Pancreas (tissue), 10 donors: ENCODE measurements around the gene LZTR1. TPM values are rescaled to one million over a fixed set of nuclear protein-coding genes. Genes with fewer than 3 reads are reported as not detected.

Experiments
- ATAC-seq, 4 donors: fragments of 200-7000 bp; cut with Tn5 transposase; one replicate each; pipeline versions ENCODE4 v1.8.0 to v1.9.1; 2020; ENCODE audit warnings: mild to moderate bottlenecking in 4 of 4, moderate library complexity in 4 of 4
- DNase-seq, 6 donors: peaks; one replicate each; pipeline ENCODE4 v3.0.0-alpha.2; 2020
- FAIRE-seq: peaks from 2 replicates; lab custom pipeline; 2012; peaks lifted over from hg19 to GRCh38; lab: Jason Lieb, UNC
- H3K27ac ChIP-seq, 4 donors: fragments of 200-600 bp; sonication (generic); 1 replicate in 3 of 4; 2 replicates in 1 of 4; pipeline versions ENCODE4 v1.5.0 to v1.8.0; 2020
- H3K27me3 ChIP-seq, 4 donors: fragments of 200-600 bp; one replicate each; pipeline ENCODE4 v1.8.0; 2021
- H3K36me3 ChIP-seq, 3 donors: fragments of 200-600 bp; sonication (generic) in 1 of 3; one replicate each; pipeline versions ENCODE4 v1.5.0 to v1.8.0; 2020 to 2021
- H3K4me1 ChIP-seq, 3 donors: fragments of 200-600 bp; one replicate each; pipeline ENCODE4 v1.8.0; 2021
- H3K4me3 ChIP-seq, 4 donors: fragments of 200-600 bp; sonication (generic) in 2 of 4; one replicate each; pipeline versions ENCODE4 v1.5.0 to v1.8.0; 2020 to 2021
- H3K9me3 ChIP-seq, 4 donors: fragments of 200-600 bp; one replicate each; pipeline ENCODE4 v1.8.0; 2021
- CTCF ChIP-seq, 4 donors: fragments of 200-600 bp; sonication (generic) in 3 of 4; IDR thresholded peaks; one replicate each; pipeline versions ENCODE4 v1.5.0 to v1.8.0; 2021; ENCODE audit warnings: antibody characterized with exemption in 4 of 4
- WGBS, 2 donors: extraction: QIAGEN DNeasy Blood & Tissue Kit; methylation state at CpG; one replicate each; pipeline ENCODE4 v1.1.7; 2013; 5-methylcytosine and 5-hydroxymethylcytosine counted together
- intact Hi-C, 3 donors: fragments of 100-400 bp; cut with DNase I; formaldehyde crosslinking; loops; one replicate each; pipeline versions ENCODE4 v1.11.1 to v1.14.2; 2022
- polyA plus RNA-seq, 2 donors: library from polyadenylated mRNA; stranded (reverse); fragments of 200-250 nt; gene quantifications; one replicate each; pipeline ENCODE4 v1.2.3, GENCODE V29; 2013
- total RNA-seq, 6 donors: library from RNA; stranded (reverse); fragmentation: NEBNext Ultra II Directional in 4 of 6; extraction: Animal tissue kit (Norgen Biotek cat#: 25700) in 4 of 6; gene quantifications; one replicate each; pipeline versions ENCODE4 v1.2.1 to v1.2.4, GENCODE V29; 2021 to 2023
- donor health status: healthy with polysubstance abuse.
- donor health status: DM: no; HTN: no; CAD: no; lungs with moderate emphysema.
- donor health status: DM: no; HTN: no; CAD: no.
- donor health status: control.
- donor health status: control.
- donor health status: Bipolar disorder and iron deficiency.
- donor health status: DM: yes; HTN: yes; CAD: no.
- donor health status: DM: no; HTN: no; CAD: no.
- donor health status: DM: no; HTN: no; CAD: no.
- donor health status: DM: yes; HTN: yes; CAD: no.

The LZTR1 gene
- total and polyA plus RNA-seq, 8 donors = 15.0 to 56.2 (median 22.5) TPM

GRCh38 chr22:21018314-21018713, 36.2 kb downstream of the LZTR1 start:
- intact Hi-C loops = no loop called here

GRCh38 chr22:21020802-21021429, 38.8 kb downstream of the LZTR1 start:
- 44 to 47% methylated on average over 7 of the region's 7 CpGs for WGBS, 2 donors
- H3K4me3 ChIP-seq = no peak overlapping the region
- no peaks in the 10 kb centered on the region for H3K36me3 ChIP-seq
- no peak for FAIRE-seq
- no peaks in the 10 kb centered on the region for H3K27me3 ChIP-seq
- H3K27ac ChIP-seq = no peak overlapping the region
- H3K9me3 ChIP-seq = no peaks in the 10 kb centered on the region
- TF ChIP-seq CTCF (IDR thresholded peaks at IDR 0.05) = no peak
- intact Hi-C loops = loop anchor here in 1 of 3 donors (10.0 kb wide), 1 partner anchor 54 kb away; no protein-coding TSS in a partner anchor
- ATAC-seq = no peak
- peak in 1 of 6 donors; percentile 1 for DNase-seq
- no peaks in the 10 kb centered on the region for H3K4me1 ChIP-seq

More at GRCh38 chr22:21018314-21018713, 36.2 kb downstream of the LZTR1 start:
- peak in 1 of 6 donors; percentile 24 for DNase-seq
- peaks cover 0 to 8% (median 0%) of the 10 kb centered on the region in 3 donors for H3K4me1 ChIP-seq
- H3K36me3 ChIP-seq = no peaks in the 10 kb centered on the region
- H3K9me3 ChIP-seq = no peaks in the 10 kb centered on the region
- WGBS, 2 donors = 83 to 91% methylated on average over 4 of the region's 4 CpGs
- ATAC-seq = no peak
- no peak overlapping the region for H3K4me3 ChIP-seq
- no peak for FAIRE-seq
- no peaks in the 10 kb centered on the region for H3K27me3 ChIP-seq
- no peak for TF ChIP-seq CTCF (IDR thresholded peaks at IDR 0.05)
- H3K27ac ChIP-seq = no peak overlapping the region

GRCh38 chr22:21022507-21022906, 40.4 kb downstream of the LZTR1 start:
- DNase-seq (peak in 1 of 6 donors; percentile 38), ATAC-seq (no peak), FAIRE-seq (no peak)
- Histone ChIP-seq H3K9me3 (no peaks in the 10 kb centered on the region), H3K36me3 (no peaks in the 10 kb centered on the region), H3K4me3 (no peak overlapping the region), H3K27ac (no peak overlapping the region), H3K27me3 (no peaks in the 10 kb centered on the region), H3K4me1 (no peaks in the 10 kb centered on the region)
- intact Hi-C loops = loop anchor here in 1 of 3 donors (10.0 kb wide), 1 partner anchor 52 kb away; no protein-coding TSS in a partner anchor
- TF ChIP-seq CTCF (IDR thresholded peaks at IDR 0.05) = no peak
- WGBS, 2 donors = 59 to 64% methylated on average over 10 of the region's 10 CpGs

- intact Hi-C loops = loop anchor here in 1 of 3 donors (10.0 kb wide), 1 partner anchor 52 kb away; no protein-coding TSS in a partner anchor
- Histone ChIP-seq H3K9me3 (no peaks in the 10 kb centered on the region), H3K4me1 (no peaks in the 10 kb centered on the region), H3K27me3 (no peaks in the 10 kb centered on the region), H3K36me3 (no peaks in the 10 kb centered on the region), H3K4me3 (no peak overlapping the region), H3K27ac (no peak overlapping the region)
- no peak for TF ChIP-seq CTCF (IDR thresholded peaks at IDR 0.05)
- no peak for ATAC-seq
- FAIRE-seq = no peak
- peak in 1 of 6 donors; percentile 44 for DNase-seq
- WGBS, 2 donors = 67 to 75% methylated on average over 13 of the region's 13 CpGs
Observed at GRCh38 chr22:21022955-21023614, 41.0 kb downstream of the LZTR1 start.
